GM10266 (cell line): Measurements from ENCODE around the gene DLG1.

Experiments
- DNase-seq: peaks from one replicate; pipeline ENCODE4 v3.0.0; 2012; ENCODE audit errors: extremely low spot score
- TF ChIP-seq, protein P1 (sequence below): IDR thresholded peaks from 2 replicates; pipeline ENCODE4 v1.5.1; 2012; ENCODE audit warnings: mild to moderate bottlenecking, low read depth; ENCODE audit not compliant: control insufficient read depth, insufficient read depth; ENCODE audit errors: missing control alignments

Gene DLG1

GRCh38 chr3:197006446-197006845, 292.0 kb downstream of the DLG1 start:
- no peak for DNase-seq
- TF ChIP-seq, protein P1, sequence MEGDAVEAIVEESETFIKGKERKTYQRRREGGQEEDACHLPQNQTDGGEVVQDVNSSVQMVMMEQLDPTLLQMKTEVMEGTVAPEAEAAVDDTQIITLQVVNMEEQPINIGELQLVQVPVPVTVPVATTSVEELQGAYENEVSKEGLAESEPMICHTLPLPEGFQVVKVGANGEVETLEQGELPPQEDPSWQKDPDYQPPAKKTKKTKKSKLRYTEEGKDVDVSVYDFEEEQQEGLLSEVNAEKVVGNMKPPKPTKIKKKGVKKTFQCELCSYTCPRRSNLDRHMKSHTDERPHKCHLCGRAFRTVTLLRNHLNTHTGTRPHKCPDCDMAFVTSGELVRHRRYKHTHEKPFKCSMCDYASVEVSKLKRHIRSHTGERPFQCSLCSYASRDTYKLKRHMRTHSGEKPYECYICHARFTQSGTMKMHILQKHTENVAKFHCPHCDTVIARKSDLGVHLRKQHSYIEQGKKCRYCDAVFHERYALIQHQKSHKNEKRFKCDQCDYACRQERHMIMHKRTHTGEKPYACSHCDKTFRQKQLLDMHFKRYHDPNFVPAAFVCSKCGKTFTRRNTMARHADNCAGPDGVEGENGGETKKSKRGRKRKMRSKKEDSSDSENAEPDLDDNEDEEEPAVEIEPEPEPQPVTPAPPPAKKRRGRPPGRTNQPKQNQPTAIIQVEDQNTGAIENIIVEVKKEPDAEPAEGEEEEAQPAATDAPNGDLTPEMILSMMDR: no peak

DNA sequence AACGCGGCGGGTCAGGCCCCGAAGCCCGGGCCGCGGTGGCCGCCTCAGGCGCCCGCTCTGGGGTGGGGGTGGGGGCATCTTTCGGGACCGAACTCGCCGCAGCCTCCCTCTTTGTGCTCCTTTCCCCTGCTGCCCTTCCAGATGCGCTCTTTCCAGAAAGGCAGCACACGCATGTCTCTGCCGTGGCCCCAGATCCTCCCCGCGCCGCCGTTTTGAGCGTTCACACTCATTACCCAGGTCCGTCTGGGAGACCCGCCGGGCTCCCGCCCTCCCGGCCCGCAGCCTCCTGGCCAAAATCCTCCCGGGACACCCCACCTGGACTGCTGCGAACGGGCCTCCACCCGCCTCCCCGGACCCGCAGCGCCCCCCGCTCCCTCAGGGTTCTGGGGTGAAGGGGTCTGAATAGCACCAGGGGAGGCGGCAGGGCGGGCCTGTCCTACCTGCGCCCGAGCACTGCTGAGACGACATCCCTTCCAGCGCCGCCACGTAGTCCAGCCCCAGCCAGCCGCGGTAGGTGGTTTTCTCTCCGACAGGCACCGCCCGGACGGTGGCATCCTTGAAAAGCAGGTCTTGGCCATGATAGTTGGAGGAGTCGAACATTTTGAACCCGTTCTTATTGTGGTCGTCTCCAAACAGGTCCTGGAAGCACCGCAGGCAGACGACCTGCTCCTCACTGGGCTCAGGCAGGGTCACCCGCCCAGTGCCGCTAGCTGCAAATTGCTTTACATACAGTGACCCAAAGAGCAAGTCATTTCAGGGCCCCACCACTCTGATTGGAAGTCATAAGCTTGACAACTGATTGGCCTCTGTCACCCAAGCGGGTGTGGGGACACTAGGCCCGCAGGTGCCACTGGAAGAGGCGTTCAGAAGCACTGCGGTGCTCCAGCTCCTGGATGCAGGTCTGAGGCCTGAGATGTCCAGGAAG, 294.7 kb downstream of the DLG1 start:
- no peak for DNase-seq
- TF ChIP-seq, protein P1: no peak

- TF ChIP-seq, protein P1: peak; percentile 99
- DNase-seq: peak; percentile 99
Measured at GRCh38 chr3:197002701-197003454, 295.5 kb downstream of the DLG1 start.

- TF ChIP-seq, protein P1: no peak
- DNase-seq: no peak
Measured at GRCh38 chr3:197001972-197002700, 296.3 kb downstream of the DLG1 start.

DNA sequence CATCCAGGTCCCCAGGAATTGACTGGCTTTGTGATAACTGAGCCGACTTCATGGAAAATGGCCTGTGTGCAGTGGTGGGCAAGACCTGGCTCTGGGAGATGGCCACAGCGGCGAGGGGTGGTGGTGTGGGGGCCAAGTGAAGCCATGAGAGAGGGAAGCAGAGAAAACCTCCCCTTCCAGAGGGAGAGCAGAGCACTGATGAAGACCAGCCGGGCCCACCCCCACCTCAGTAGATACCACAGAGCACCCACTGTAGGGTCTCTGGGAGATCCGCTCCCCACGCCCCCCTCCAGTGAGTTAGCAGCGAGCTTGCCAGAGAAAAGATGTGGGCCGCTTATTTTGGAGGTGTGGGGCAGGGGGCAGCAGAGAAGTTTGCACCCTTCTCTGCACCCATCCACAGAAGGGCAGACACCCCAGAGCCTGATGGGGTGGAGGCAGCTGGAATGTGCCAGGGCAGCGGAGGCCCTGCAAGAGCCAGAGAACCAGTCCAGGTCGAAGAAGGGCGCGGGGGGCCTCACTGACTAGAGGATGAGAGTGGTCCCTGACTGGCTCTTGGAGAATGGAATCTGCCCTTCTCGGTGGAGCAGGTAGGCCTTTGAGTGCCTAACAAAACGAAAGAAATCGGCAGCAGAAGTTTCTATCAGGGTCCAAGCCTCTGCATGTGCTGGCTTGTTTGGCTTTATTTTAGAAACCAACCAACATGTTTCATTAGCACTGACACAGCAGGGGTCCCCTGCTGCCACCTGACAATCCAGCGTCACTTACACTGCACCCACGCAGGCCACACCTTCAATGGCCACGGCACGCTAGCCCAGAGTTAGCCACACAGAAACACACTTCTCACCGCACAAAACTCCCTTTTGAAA, 297.1 kb downstream of the DLG1 start:
- no peak for DNase-seq
- TF ChIP-seq, protein P1: no peak

DNA sequence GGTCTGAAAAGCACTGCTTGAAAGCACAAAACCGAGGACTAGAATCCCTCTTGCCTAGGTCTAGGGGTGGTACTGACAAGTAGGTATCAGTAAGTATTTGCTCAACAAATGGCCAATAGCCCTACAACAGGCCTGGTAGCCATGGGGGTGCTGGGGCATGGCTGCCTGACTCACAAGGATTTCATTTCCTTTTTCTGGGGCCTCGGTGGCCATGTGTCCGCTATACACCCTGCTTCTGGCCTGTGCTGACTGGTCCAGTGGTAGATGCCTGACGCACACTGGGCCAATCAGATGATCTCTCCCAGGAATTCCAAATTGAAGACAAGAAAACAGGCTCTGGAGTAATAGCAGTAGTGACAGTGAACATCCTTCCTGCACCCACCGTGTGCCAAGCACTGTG, 298.2 kb downstream of the DLG1 start:
- TF ChIP-seq, protein P1: no peak

More for the DNA sequence above, 298.2 kb downstream of the DLG1 start:
- DNase-seq: no peak
